GM13976 (cell line): Measurements from ENCODE around the gene IFIT5.

Experiments
- DNase-seq: peaks from one replicate; pipeline ENCODE4 v3.0.0; 2012; ENCODE audit warnings: low spot score
- in situ Hi-C: fragments of 300-500 bp; cut with MboI; formaldehyde crosslinking; loops from one replicate; pipeline ENCODE4 v1.12.0; 2022; ENCODE audit warnings: low sequenced_read_pairs, mixed read lengths, inconsistent platforms; ENCODE audit not compliant: unreplicated experiment
- TF ChIP-seq, protein P1 (sequence below): IDR thresholded peaks from 2 replicates; pipeline ENCODE4 v1.5.1; 2012; ENCODE audit warnings: borderline replicate concordance, mild to moderate bottlenecking; ENCODE audit not compliant: insufficient read depth; ENCODE audit errors: extremely low read depth, missing control alignments, control extremely low read depth

The IFIT5 gene

GRCh38 chr10:89392974-89393373 is 21.4 kb upstream of the IFIT5 start:
- TF ChIP-seq, protein P1, sequence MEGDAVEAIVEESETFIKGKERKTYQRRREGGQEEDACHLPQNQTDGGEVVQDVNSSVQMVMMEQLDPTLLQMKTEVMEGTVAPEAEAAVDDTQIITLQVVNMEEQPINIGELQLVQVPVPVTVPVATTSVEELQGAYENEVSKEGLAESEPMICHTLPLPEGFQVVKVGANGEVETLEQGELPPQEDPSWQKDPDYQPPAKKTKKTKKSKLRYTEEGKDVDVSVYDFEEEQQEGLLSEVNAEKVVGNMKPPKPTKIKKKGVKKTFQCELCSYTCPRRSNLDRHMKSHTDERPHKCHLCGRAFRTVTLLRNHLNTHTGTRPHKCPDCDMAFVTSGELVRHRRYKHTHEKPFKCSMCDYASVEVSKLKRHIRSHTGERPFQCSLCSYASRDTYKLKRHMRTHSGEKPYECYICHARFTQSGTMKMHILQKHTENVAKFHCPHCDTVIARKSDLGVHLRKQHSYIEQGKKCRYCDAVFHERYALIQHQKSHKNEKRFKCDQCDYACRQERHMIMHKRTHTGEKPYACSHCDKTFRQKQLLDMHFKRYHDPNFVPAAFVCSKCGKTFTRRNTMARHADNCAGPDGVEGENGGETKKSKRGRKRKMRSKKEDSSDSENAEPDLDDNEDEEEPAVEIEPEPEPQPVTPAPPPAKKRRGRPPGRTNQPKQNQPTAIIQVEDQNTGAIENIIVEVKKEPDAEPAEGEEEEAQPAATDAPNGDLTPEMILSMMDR = no peak
- no peak for DNase-seq
- in situ Hi-C loops = no loop called here

GRCh38 chr10:89393898-89394297 is 20.5 kb upstream of the IFIT5 start:
- in situ Hi-C loops = no loop called here
- TF ChIP-seq, protein P1 = no peak
- DNase-seq = no peak

DNA sequence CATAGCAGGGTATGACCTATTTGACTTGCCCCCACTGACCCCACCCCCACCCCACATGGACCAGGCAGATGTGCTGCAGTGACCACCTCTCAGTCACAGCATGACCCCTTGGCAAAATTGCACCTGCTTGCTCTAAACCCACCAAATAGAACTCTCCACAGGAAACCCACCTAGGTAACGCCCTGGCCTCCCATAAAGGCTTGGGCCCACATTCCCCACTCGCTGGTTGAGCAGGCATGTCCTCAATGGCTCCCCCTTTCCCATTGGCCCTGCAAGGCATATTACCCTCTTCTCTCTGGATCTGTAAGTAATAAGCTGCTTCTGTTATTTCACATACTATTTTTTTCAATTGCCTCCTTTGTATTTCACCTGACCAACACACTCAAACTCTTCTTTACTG is 19.2 kb upstream of the IFIT5 start:
- TF ChIP-seq, protein P1 = no peak
- in situ Hi-C loops = no loop called here

DNA sequence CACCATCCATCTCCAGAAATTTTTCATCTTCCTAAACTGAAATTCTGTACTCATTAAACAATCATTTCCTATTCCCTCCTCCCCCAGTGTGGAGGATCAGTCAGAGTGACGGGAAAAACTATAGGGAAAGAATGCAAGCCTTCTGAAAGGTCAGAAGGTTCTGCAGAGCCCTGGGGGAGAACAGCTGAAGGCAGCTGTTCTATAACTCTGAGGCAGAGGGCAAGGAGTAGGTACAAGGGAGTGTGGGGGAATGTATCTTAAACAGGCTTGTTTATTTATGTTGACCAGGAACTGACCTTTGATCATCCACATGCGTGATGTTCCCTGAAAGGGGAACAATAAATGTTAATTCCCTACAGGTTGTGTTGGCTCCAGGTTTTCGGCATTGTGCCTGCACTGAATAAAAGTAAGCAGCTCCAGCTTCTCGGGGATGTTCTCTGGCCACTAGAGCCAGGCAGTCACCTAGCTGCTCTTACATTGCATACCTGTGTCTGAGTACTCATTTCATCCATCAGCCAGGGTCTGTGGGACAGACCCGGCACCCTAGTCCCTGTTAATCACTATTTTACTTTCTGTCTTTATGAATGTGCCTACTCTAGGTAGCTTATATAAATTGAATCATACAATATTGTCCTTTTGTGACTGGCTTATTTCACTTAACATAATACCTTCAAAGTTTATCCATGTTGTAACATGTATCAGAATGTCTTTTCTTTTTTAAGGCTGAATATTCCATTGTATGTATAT is 16.2 kb upstream of the IFIT5 start:
- TF ChIP-seq, protein P1 = no peak
- in situ Hi-C loops = no loop called here
- DNase-seq = no peak

More for the DNA sequence above, 19.2 kb upstream of the IFIT5 start:
- DNase-seq = no peak

DNA sequence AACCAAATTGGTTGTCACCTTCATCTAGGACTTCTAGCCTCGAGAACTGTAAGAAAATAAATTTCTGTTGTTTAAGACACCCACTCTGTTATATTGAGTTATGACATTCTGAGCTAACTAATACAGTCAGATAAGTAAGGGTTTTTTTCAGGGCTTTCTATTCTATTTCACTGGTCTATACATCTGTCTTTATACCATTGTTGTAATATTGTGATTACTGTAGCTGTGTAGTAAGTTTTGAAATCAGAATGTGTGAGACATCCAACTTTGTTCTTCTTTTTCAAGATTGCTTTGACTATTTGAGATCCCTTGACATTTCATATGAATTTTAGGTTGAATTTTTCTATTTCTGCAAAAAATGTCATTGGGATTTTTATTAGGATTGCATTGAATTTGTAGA is 14.4 kb upstream of the IFIT5 start:
- no peak for DNase-seq
- TF ChIP-seq, protein P1 = no peak
- in situ Hi-C loops = no loop called here

DNA sequence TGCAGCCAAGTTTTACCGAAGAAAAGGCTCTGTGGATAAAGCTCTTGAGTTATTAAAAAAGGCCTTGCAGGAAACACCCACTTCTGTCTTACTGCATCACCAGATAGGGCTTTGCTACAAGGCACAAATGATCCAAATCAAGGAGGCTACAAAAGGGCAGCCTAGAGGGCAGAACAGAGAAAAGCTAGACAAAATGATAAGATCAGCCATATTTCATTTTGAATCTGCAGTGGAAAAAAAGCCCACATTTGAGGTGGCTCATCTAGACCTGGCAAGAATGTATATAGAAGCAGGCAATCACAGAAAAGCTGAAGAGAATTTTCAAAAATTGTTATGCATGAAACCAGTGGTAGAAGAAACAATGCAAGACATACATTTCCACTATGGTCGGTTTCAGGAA is 11.3 kb upstream of the IFIT5 start:
- in situ Hi-C loops = no loop called here
- DNase-seq = no peak
- TF ChIP-seq, protein P1 = no peak
